HepG2 (cell line): Measurements from ENCODE around the gene FGFR2. TPM values are rescaled to one million over a fixed set of nuclear protein-coding genes. Genes with fewer than 3 reads are reported as not detected.

Source experiments
- IRF1 ChIP-seq: sonication (generic); formaldehyde crosslinking; IDR thresholded peaks from 2 replicates; pipeline ENCODE4 v1.4.0; 2020; ENCODE audit warnings: low read depth, mild to moderate bottlenecking, missing genetic modification reagents
- NFAT5 ChIP-seq: sonication (generic); formaldehyde crosslinking; IDR thresholded peaks from 2 replicates; pipeline ENCODE4 v1.4.0; 2020; ENCODE audit warnings: missing genetic modification reagents
- YEATS4 ChIP-seq: sonication (generic); formaldehyde crosslinking; IDR thresholded peaks from 2 replicates; pipeline ENCODE4 v1.4.0; 2020; ENCODE audit warnings: missing genetic modification reagents, borderline replicate concordance
- ZNF569 ChIP-seq: sonication (generic); formaldehyde crosslinking; IDR thresholded peaks from 2 replicates; pipeline ENCODE4 v1.5.0; 2020; ENCODE audit warnings: mild to moderate bottlenecking, missing genetic modification reagents, moderate library complexity, borderline replicate concordance
- ZNF609 ChIP-seq: sonication (generic); formaldehyde crosslinking; IDR thresholded peaks from 2 replicates; pipeline ENCODE4 v1.4.0; 2020; ENCODE audit warnings: mild to moderate bottlenecking, missing genetic modification reagents, borderline replicate concordance
- polyA plus RNA-seq, 8 experiments: library from polyadenylated mRNA; depleted of rRNA in 3 of 8; stranded (reverse) in 7 of 8; unstranded in 1 of 8; fragments of >200 nt; fragmentation: Illumina TruSeq in 4 of 8; extraction: Trizol in 4 of 8; gene quantifications; 2 replicates each; pipeline versions ENCODE4 v1.2.1 to v1.2.3, GENCODE V29; 2011 to 2016; ENCODE audit warnings: low read depth in 4 of 8, missing spikeins in 1 of 8, mixed read lengths in 1 of 8; ENCODE audit not compliant: insufficient read depth in 1 of 8
- total RNA-seq, 5 experiments: library from RNA; depleted of rRNA; stranded (reverse); fragments of >200 nt; fragmentation: Illumina TruSeq; extraction: Trizol; gene quantifications; 2 replicates each; pipeline ENCODE4 v1.2.3, GENCODE V29; 2016; ENCODE audit warnings: low read depth in 1 of 5

Gene FGFR2
- total and polyA plus RNA-seq, 2 of the 13 experiments (the other 11 are each of a cell fraction or from before 2014, with no cell fraction given), result 1.6 to 2.6 TPM

GRCh38 chr10:121518333-121518732 lies 79.9 kb downstream of the FGFR2 start (continued):
- TF ChIP-seq YEATS4 (CRISPR knock-in tag), result no peak
- TF ChIP-seq IRF1, result no peak
- no peak for TF ChIP-seq ZNF569 (CRISPR knock-in tag)
- no peak for TF ChIP-seq ZNF609 (CRISPR knock-in tag)
- no peak for TF ChIP-seq NFAT5
